RWPE1 (cell line): Measurements from ENCODE around the gene NINJ2.

Experiments used
- CTCF ChIA-PET: fragments of 350-600 bp; sonication (Branson Sonifier 250); formaldehyde crosslinking; extraction: SDS; loops from one replicate; lab custom pipeline; 2021; lab: Yijun Ruan, JAX
- POLR2A ChIA-PET: fragments of 400-600 bp; formaldehyde crosslinking; extraction: SDS; loops from one replicate; lab custom pipeline; 2020; ENCODE audit warnings: antibody characterized with exemption; ENCODE audit not compliant: low non-redundant PET; lab: Yijun Ruan, JAX
- DNase-seq: peaks from one replicate; pipeline ENCODE4 v3.0.0; 2012; ENCODE audit warnings: low spot score
- H3K27ac ChIP-seq: fragments of 450-650 bp; 2 replicates; pipeline ENCODE4 v1.5.1; 2017
- TF ChIP-seq, protein P1 (sequence below): fragments of 450-650 bp; conservative IDR thresholded peaks from 2 replicates; pipeline ENCODE4 v1.5.1; 2017; ENCODE audit warnings: low read depth, mild to moderate bottlenecking

The NINJ2 gene

DNA sequence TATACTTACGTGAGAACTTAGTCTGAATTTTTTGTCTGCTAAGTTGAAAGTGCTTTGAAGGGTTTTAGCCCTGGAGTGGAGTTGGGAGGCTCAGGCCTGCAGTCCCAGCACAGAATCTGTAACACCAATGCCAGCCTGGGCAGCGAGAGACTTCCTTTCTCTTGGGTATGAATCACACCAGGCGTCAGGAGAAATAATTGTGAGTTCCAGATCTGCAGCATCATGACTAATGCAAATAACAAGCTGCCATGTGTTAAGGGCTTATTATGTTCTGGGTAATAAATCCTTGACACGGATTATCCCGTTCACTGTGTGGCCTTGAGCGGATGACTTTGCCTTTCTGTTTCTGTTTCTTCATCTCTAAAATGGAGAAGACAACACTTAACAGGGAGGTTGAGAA, 132.9 kb downstream of the NINJ2 start:
- ChIA-PET POLR2A (no interaction called here), CTCF (interaction anchor here (1.2 kb wide), 1 partner anchor 17 kb away, joined by 3 read pairs; no protein-coding TSS in a partner anchor)
- TF ChIP-seq, protein P1, sequence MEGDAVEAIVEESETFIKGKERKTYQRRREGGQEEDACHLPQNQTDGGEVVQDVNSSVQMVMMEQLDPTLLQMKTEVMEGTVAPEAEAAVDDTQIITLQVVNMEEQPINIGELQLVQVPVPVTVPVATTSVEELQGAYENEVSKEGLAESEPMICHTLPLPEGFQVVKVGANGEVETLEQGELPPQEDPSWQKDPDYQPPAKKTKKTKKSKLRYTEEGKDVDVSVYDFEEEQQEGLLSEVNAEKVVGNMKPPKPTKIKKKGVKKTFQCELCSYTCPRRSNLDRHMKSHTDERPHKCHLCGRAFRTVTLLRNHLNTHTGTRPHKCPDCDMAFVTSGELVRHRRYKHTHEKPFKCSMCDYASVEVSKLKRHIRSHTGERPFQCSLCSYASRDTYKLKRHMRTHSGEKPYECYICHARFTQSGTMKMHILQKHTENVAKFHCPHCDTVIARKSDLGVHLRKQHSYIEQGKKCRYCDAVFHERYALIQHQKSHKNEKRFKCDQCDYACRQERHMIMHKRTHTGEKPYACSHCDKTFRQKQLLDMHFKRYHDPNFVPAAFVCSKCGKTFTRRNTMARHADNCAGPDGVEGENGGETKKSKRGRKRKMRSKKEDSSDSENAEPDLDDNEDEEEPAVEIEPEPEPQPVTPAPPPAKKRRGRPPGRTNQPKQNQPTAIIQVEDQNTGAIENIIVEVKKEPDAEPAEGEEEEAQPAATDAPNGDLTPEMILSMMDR, result no peak
- peak; percentile 65 for DNase-seq
- no peak overlapping the region for H3K27ac ChIP-seq

DNA sequence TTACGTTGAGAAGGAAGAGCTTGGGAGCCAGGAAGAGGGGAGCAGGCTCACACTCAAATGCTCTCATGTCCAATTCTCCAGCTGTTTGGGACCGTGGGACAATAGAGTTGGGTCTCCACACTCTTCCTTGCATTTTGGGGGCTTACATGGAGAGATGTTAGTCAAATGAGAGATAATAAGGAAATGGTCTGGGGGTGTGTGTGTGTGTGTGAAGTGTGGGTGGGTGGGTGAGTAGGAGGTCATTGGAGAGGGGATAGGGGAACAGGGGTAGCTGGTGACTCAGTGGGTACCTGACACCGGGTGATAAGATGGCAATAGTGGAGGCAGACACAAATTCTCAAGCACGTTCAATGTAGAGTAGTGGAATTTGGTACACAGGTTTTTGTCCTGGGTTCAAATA, 135.5 kb downstream of the NINJ2 start:
- TF ChIP-seq, protein P1, result no peak
- ChIA-PET POLR2A (no interaction called here), CTCF (interaction anchor here (0.7 kb wide), 1 partner anchor 580 kb away, joined by 5 read pairs; no protein-coding TSS in a partner anchor)
- DNase-seq, result no peak
- no peak overlapping the region for H3K27ac ChIP-seq

DNA sequence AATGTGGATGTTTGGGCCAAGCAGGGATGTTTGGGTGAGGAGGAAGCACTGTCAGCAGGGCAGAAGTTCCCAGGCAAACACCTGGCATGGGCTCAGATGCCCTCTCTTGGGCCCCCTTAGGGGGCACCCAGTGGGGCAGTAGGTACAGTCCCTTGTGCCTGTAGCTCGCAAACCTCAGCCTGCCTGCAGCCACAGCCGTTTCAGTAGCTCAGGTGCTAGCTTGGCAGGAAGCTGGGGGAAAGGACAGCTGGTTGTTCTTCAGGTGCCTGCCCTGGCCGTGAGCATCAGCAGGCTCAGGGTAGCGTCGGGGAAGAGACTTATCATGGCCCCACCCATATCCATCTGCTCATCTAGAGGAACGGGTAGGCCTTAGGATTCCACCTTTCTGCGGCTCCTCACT, 136.0 kb downstream of the NINJ2 start:
- POLR2A ChIA-PET, result no interaction called here
- DNase-seq, result no peak
- TF ChIP-seq, protein P1, result no peak
- CTCF ChIA-PET, result interaction anchor here (0.7 kb wide), 1 partner anchor 581 kb away, joined by 5 read pairs; no protein-coding TSS in a partner anchor
- H3K27ac ChIP-seq, result no peak overlapping the region

DNA sequence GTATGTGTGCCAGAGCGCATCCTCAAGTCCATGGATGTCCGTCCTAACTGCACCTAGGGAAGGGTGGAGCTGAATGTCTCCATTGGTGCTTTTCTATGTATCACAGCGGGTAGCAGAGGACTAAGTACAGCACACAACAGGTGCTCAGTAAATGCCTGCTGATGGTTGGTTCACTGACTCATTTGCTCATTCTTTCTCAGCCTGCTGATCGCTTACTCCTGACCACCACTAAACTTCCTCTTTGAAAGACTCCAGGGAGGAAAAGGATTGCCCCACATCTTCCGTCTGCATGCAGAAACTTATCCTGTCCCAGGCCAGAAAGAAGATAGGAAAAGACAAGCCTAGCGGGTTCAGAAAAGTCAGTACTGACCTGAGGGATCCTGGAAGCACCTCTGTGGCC, 137.2 kb downstream of the NINJ2 start:
- CTCF ChIA-PET, result no interaction called here
- no peak for DNase-seq
- no peak overlapping the region for H3K27ac ChIP-seq
- TF ChIP-seq, protein P1, result no peak
- POLR2A ChIA-PET, result no interaction called here

DNA sequence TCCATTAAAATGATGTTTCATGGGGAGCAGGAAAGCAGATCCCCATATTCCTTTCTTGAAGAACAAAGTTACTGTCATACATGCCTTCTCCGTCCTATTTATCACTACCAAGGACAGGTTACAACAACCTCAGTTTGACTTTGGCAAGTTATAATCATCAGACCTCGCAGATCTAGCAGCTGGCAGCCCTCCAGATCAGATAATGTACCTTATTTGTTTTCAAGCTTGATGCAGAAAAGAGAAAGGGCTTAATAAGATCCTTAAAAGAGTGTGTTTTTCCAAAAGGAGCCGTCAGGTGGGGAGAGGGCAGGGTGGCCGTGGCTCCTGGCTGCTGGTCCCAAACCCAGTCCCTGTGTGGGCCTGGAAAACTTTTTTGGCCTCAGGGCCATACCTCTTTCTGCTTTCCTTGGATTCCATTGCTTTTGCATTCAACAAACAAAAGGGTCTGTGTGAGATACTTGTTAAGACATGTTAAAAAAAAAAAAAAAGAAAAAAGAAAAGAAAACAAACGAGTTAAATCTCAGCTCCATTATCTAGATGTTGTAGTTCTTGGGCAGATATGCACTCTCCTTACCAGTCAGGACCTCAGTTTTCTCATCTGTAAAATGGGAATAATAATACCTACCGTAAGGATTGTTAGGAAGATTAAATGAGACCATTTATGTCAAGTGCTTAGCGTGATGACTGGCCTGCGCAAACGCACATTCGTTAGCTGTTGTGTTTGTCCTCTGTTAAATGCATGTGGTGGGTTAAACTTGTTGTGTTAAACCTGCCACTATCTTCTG, 138.9 kb downstream of the NINJ2 start:
- H3K27ac ChIP-seq, result no peak overlapping the region
- TF ChIP-seq, protein P1, result no peak
- ChIA-PET CTCF (interaction anchor here (0.6 to 0.7 kb wide), 2 partner anchors 61 to 79 kb away, joined by 4 read pairs; no protein-coding TSS in a partner anchor), POLR2A (no interaction called here)
- DNase-seq, result no peak

DNA sequence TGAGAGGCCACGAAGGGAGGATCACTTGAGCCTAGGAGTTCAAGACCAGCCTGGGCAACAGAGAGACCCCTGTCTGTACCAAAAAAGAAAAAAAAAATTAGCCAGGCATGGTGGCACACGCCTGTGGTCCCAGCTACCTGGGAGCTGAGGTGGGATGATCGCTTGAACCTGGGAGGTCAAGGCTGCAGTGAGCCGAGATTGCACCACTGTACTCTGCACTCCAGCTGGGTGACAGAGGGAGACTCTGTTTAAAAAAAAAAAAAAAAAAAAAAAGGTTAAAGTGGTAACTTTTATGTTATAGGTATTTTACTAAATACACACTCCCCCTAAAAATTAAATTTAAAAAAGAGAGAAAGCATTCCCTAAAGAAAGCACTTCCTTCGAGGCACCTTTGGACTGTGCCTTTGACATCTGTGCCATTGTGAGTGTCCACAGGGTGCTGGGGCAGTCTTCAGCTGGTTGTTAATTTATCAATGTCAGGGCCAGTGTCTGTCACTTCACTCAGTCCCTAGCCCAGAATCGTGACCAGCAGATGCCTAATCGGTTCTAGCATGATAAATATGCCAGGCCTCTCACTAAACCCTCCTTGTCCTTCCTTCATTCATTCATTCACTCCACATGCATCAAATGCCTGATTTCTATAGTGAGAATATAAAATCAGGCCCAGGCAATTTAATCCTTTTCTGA, 140.4 kb downstream of the NINJ2 start:
- ChIA-PET CTCF (no interaction called here), POLR2A (no interaction called here)
- DNase-seq, result no peak
- TF ChIP-seq, protein P1, result no peak
- no peak overlapping the region for H3K27ac ChIP-seq
